AG09309 (cell line): ENCODE measurements around the gene TMTC2.

Experiments
- DNase-seq: peaks from one replicate; pipeline ENCODE4 v3.0.0-alpha.2; 2010; ENCODE audit warnings: low read depth
- H3K4me3 ChIP-seq: 2 replicates; pipeline ENCODE4 v1.5.1; 2011; ENCODE audit warnings: mild to moderate bottlenecking, low read depth, low read length, moderate library complexity; ENCODE audit not compliant: control insufficient read depth
- TF ChIP-seq, protein P1 (sequence below): IDR thresholded peaks from 2 replicates; pipeline ENCODE4 v1.5.1; 2011; ENCODE audit warnings: mild to moderate bottlenecking, low read depth, low read length, inconsistent platforms; ENCODE audit not compliant: insufficient read depth, control insufficient read depth; ENCODE audit errors: missing control alignments

Gene TMTC2

GRCh38 chr12:82774666-82775065 lies 88.0 kb downstream of the TMTC2 start:
- no peak overlapping the region for H3K4me3 ChIP-seq
- TF ChIP-seq, protein P1, sequence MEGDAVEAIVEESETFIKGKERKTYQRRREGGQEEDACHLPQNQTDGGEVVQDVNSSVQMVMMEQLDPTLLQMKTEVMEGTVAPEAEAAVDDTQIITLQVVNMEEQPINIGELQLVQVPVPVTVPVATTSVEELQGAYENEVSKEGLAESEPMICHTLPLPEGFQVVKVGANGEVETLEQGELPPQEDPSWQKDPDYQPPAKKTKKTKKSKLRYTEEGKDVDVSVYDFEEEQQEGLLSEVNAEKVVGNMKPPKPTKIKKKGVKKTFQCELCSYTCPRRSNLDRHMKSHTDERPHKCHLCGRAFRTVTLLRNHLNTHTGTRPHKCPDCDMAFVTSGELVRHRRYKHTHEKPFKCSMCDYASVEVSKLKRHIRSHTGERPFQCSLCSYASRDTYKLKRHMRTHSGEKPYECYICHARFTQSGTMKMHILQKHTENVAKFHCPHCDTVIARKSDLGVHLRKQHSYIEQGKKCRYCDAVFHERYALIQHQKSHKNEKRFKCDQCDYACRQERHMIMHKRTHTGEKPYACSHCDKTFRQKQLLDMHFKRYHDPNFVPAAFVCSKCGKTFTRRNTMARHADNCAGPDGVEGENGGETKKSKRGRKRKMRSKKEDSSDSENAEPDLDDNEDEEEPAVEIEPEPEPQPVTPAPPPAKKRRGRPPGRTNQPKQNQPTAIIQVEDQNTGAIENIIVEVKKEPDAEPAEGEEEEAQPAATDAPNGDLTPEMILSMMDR = no peak
- DNase-seq = no peak

GRCh38 chr12:82780517-82780916 lies 93.8 kb downstream of the TMTC2 start:
- H3K4me3 ChIP-seq = no peak overlapping the region
- TF ChIP-seq, protein P1 = no peak
- no peak for DNase-seq

GRCh38 chr12:82781309-82781997 lies 94.7 kb downstream of the TMTC2 start:
- TF ChIP-seq, protein P1 = no peak
- no peak for DNase-seq
- H3K4me3 ChIP-seq = no peak overlapping the region

DNA sequence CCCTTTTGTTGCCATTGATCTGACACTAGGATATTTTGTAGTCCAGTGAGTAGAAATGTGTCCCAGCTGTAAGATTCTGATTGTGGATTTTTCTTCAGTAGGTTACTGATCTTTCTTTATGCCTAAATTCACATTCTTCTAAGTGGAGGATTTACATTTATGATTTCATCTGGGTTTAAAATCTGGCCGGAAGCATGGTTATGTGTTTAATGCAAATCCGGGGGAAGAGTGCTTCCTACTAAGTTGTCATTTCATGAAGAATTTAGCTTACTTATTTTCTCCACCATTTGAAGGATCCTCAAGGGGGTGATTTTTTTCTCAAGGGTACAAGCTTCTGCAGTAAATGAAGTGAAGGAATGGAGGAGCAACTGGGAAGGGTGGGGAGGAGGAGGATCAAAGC lies 96.7 kb downstream of the TMTC2 start:
- TF ChIP-seq, protein P1 = no peak
- no peak overlapping the region for H3K4me3 ChIP-seq
- no peak for DNase-seq

DNA sequence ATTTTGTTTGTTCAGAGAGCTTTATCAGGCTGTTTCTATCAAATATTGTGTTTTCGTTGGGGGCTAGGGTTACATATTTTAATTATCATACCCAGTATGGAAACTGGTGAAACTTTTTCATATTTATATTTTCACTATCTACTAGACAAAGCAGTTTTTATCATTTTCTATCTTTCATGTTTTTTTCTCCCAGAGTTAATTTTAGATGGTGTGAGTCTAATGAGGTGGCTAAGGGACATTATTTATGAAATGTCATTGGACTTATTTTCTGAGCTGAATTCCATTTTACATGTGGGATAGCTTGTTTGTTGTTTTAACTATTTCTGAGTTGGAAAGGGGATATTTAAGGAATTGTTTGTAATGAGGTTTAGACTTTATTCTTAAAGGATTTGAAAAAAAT lies 100.3 kb downstream of the TMTC2 start:
- TF ChIP-seq, protein P1 = no peak
- DNase-seq = no peak
- H3K4me3 ChIP-seq = no peak overlapping the region

- H3K4me3 ChIP-seq = no peak overlapping the region
- TF ChIP-seq, protein P1 = no peak
These were observed 101.9 kb downstream of the TMTC2 start for GRCh38 chr12:82788594-82788993.

More at GRCh38 chr12:82788594-82788993, 101.9 kb downstream of the TMTC2 start:
- DNase-seq = no peak
